Measurements from ENCODE around the gene TIAM1.

The TIAM1 gene

GRCh38 chr21:31092832-31093625 lies 251.0 kb downstream of the TIAM1 start:
- no peak overlapping the region for H3K4me3 ChIP-seq (ENCODE audit: low read length)
- no peak for DNase-seq (ENCODE audit: low read depth)
- TF ChIP-seq CTCF (conservative IDR thresholded peaks at IDR 0.05; ENCODE audit: low read depth, low read length): no peak

GRCh38 chr21:31090376-31090775 lies 253.7 kb downstream of the TIAM1 start:
- no peak for DNase-seq (ENCODE audit: low read depth)
- no peak for TF ChIP-seq CTCF (conservative IDR thresholded peaks at IDR 0.05; ENCODE audit: low read depth, low read length)
- no peak overlapping the region for H3K4me3 ChIP-seq (ENCODE audit: low read length)

- no peak overlapping the region for H3K4me3 ChIP-seq (ENCODE audit: low read length)
- DNase-seq (ENCODE audit: low read depth): no peak
- no peak for TF ChIP-seq CTCF (conservative IDR thresholded peaks at IDR 0.05; ENCODE audit: low read depth, low read length)
These were observed 255.6 kb downstream of the TIAM1 start for GRCh38 chr21:31088474-31088751.

GRCh38 chr21:31087639-31088473 lies 256.2 kb downstream of the TIAM1 start:
- H3K4me3 ChIP-seq (ENCODE audit: low read length): no peak overlapping the region
- no peak for TF ChIP-seq CTCF (conservative IDR thresholded peaks at IDR 0.05; ENCODE audit: low read depth, low read length)
- DNase-seq (ENCODE audit: low read depth): no peak

GRCh38 chr21:31084689-31085088 lies 259.4 kb downstream of the TIAM1 start:
- no peak for DNase-seq (ENCODE audit: low read depth)
- TF ChIP-seq CTCF (conservative IDR thresholded peaks at IDR 0.05; ENCODE audit: low read depth, low read length): no peak

GRCh38 chr21:31078796-31079195 lies 265.3 kb downstream of the TIAM1 start:
- no peak for TF ChIP-seq CTCF (conservative IDR thresholded peaks at IDR 0.05; ENCODE audit: low read depth, low read length)
- H3K4me3 ChIP-seq (ENCODE audit: low read length): no peak overlapping the region
- no peak for DNase-seq (ENCODE audit: low read depth)

More at GRCh38 chr21:31084689-31085088, 259.4 kb downstream of the TIAM1 start:
- H3K4me3 ChIP-seq (ENCODE audit: low read length): no peak overlapping the region

- TF ChIP-seq CTCF (conservative IDR thresholded peaks at IDR 0.05; ENCODE audit: low read depth, low read length): no peak
- H3K4me3 ChIP-seq (ENCODE audit: low read length): no peak overlapping the region
- no peak for DNase-seq (ENCODE audit: low read depth)
These were observed 265.8 kb downstream of the TIAM1 start for GRCh38 chr21:31078216-31078615.

Measured in retinal pigment epithelial cell (primary cell).